CD4-positive, alpha-beta T cell treated with Interleukin-17A for 4 hours (primary cell): ENCODE measurements around the gene MYT1.
"Not testable (repeated sequence)": the region's sequence is repeated elsewhere in the genome, so short reads cannot be mapped to it uniquely, and the experiment has no call there.

Experiments
- DNase-seq: peaks from one replicate; pipeline ENCODE4 v3.0.0-alpha.2; 2020; ENCODE audit warnings: mixed read lengths

The MYT1 gene

GRCh38 chr20:64280460-64280843, 116.2 kb downstream of the MYT1 start:
- no peak for DNase-seq

DNA sequence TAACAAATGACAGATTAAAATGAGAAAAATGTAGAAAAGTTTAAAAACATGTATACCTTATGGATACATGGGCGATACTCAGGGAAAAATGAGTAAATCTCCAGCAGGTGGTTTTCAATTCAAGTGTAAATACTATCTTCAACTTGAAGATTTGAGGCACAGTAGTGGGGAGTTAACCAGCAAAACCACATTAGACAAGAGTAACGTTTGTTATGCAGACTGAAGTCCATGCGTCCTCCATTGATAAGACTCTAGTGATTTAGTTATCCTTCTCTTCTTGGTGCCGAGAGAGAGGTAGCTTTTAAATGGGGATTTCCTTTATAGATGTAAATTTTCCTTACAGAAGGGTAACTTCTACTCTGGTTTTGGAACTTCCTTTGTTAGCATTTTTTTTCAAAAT, 119.4 kb downstream of the MYT1 start:
- DNase-seq = no peak

- peak; percentile 44 for DNase-seq
Observed at GRCh38 chr20:64285579-64286446, 121.6 kb downstream of the MYT1 start.

GRCh38 chr20:64286447-64287263, 122.4 kb downstream of the MYT1 start:
- DNase-seq = not testable (repeated sequence)

- DNase-seq = not testable (repeated sequence)
Observed at GRCh38 chr20:64287264-64287590, 123.0 kb downstream of the MYT1 start.
